Measurements from ENCODE around the gene UNC93A. TPM values are rescaled to one million over a fixed set of nuclear protein-coding genes. Genes with fewer than 3 reads are reported as not detected.
"Not testable (repeated sequence)": the region's sequence is repeated elsewhere in the genome, so short reads cannot be mapped to it uniquely, and the experiment has no call there.

UNC93A gene
- total RNA-seq, 1 experiment from 2014 or later: not detected

GRCh38 chr6:167320754-167321056, 29.6 kb downstream of the UNC93A start:
- DNase-seq; H3K36me3 Mint-ChIP-seq (ENCODE audit: insufficient read depth, unreplicated experiment); H3K4me3 Mint-ChIP-seq (ENCODE audit: low read depth, unreplicated experiment); H3K9me3 Mint-ChIP-seq (ENCODE audit: low read depth, unreplicated experiment); CTCF ChIA-PET; intact Hi-C loops (cut with micrococcal nuclease; ENCODE audit: unreplicated experiment); BruUV-seq (replicated peaks): not testable (repeated sequence)
- H3K4me1 Mint-ChIP-seq (ENCODE audit: low read depth, unreplicated experiment): peaks cover 10% of the 10 kb centered on the region
- H3K27me3 Mint-ChIP-seq (ENCODE audit: unreplicated experiment): peaks cover 21% of the 10 kb centered on the region
- H3K27ac Mint-ChIP-seq (ENCODE audit: unreplicated experiment): peak overlapping the region; percentile 33

- H3K27ac Mint-ChIP-seq (ENCODE audit: unreplicated experiment); H3K9me3 Mint-ChIP-seq (ENCODE audit: low read depth, unreplicated experiment); H3K36me3 Mint-ChIP-seq (ENCODE audit: insufficient read depth, unreplicated experiment); CTCF ChIA-PET; intact Hi-C loops (cut with micrococcal nuclease; ENCODE audit: unreplicated experiment); BruUV-seq (replicated peaks); H3K4me3 Mint-ChIP-seq (ENCODE audit: low read depth, unreplicated experiment); DNase-seq: not testable (repeated sequence)
- H3K4me1 Mint-ChIP-seq (ENCODE audit: low read depth, unreplicated experiment): peaks cover 10% of the 10 kb centered on the region
- peaks cover 25% of the 10 kb centered on the region for H3K27me3 Mint-ChIP-seq (ENCODE audit: unreplicated experiment)
These were observed 30.1 kb downstream of the UNC93A start for GRCh38 chr6:167321185-167321584.

GRCh38 chr6:167323111-167323510, 32.0 kb downstream of the UNC93A start:
- no peaks in the 10 kb centered on the region for H3K4me1 Mint-ChIP-seq (ENCODE audit: low read depth, unreplicated experiment)
- BruUV-seq (replicated peaks): no TSS peak
- DNase-seq: no peak
- no peak overlapping the region for H3K4me3 Mint-ChIP-seq (ENCODE audit: low read depth, unreplicated experiment)
- H3K36me3 Mint-ChIP-seq (ENCODE audit: insufficient read depth, unreplicated experiment): no peaks in the 10 kb centered on the region
- peaks cover 14% of the 10 kb centered on the region for H3K27me3 Mint-ChIP-seq (ENCODE audit: unreplicated experiment)
- TF ChIP-seq CTCF (IDR thresholded peaks at IDR 0.05; ENCODE audit: unreplicated experiment): no peak
- no peaks in the 10 kb centered on the region for H3K9me3 Mint-ChIP-seq (ENCODE audit: low read depth, unreplicated experiment)
- CTCF ChIA-PET: no interaction called here
- H3K27ac Mint-ChIP-seq (ENCODE audit: unreplicated experiment): no peak overlapping the region
- intact Hi-C loops (cut with micrococcal nuclease; ENCODE audit: unreplicated experiment): no loop called here

- no peak for DNase-seq
- H3K27me3 Mint-ChIP-seq (ENCODE audit: unreplicated experiment): peaks cover 12% of the 10 kb centered on the region
- H3K4me3 Mint-ChIP-seq (ENCODE audit: low read depth, unreplicated experiment): no peak overlapping the region
- H3K36me3 Mint-ChIP-seq (ENCODE audit: insufficient read depth, unreplicated experiment): no peaks in the 10 kb centered on the region
- no peak overlapping the region for H3K27ac Mint-ChIP-seq (ENCODE audit: unreplicated experiment)
- no peak for TF ChIP-seq CTCF (IDR thresholded peaks at IDR 0.05; ENCODE audit: unreplicated experiment)
- CTCF ChIA-PET: no interaction called here
- peaks cover 6% of the 10 kb centered on the region for H3K4me1 Mint-ChIP-seq (ENCODE audit: low read depth, unreplicated experiment)
- BruUV-seq (replicated peaks): no TSS peak
- intact Hi-C loops (cut with micrococcal nuclease; ENCODE audit: unreplicated experiment): no loop called here
- H3K9me3 Mint-ChIP-seq (ENCODE audit: low read depth, unreplicated experiment): no peaks in the 10 kb centered on the region
These were observed 33.0 kb downstream of the UNC93A start for GRCh38 chr6:167324111-167324510.

- H3K9me3 Mint-ChIP-seq (ENCODE audit: low read depth, unreplicated experiment): no peaks in the 10 kb centered on the region
- no TSS peak for BruUV-seq (replicated peaks)
- no peak overlapping the region for H3K27ac Mint-ChIP-seq (ENCODE audit: unreplicated experiment)
- DNase-seq: no peak
- CTCF ChIA-PET: no interaction called here
- no peaks in the 10 kb centered on the region for H3K36me3 Mint-ChIP-seq (ENCODE audit: insufficient read depth, unreplicated experiment)
- peaks cover 18% of the 10 kb centered on the region for H3K4me1 Mint-ChIP-seq (ENCODE audit: low read depth, unreplicated experiment)
- TF ChIP-seq CTCF (IDR thresholded peaks at IDR 0.05; ENCODE audit: unreplicated experiment): no peak
- H3K4me3 Mint-ChIP-seq (ENCODE audit: low read depth, unreplicated experiment): no peak overlapping the region
- peaks cover 12% of the 10 kb centered on the region for H3K27me3 Mint-ChIP-seq (ENCODE audit: unreplicated experiment)
- intact Hi-C loops (cut with micrococcal nuclease; ENCODE audit: unreplicated experiment): no loop called here
These were observed 34.7 kb downstream of the UNC93A start for GRCh38 chr6:167325766-167326165.

All from Calu3 (cell line).